ENCODE results near the gene ADAT3. TPM values are rescaled to one million over a fixed set of nuclear protein-coding genes. Genes with fewer than 3 reads are reported as not detected.
"Not testable (repeated sequence)": the region's sequence is repeated elsewhere in the genome, so short reads cannot be mapped to it uniquely, and the experiment has no call there.

Gene ADAT3
- total and polyA plus RNA-seq, 10 donors: 3.2 to 11.0 (median 8.2) TPM

GRCh38 chr19:1880611-1881392 is 24.4 kb upstream of the ADAT3 start:
- no peaks in the 10 kb centered on the region for H3K27me3 ChIP-seq (replicated peaks in 1 of 7)
- peaks cover 0 to 38% (median 17%) of the 10 kb centered on the region in 6 donors for H3K36me3 ChIP-seq
- no peak for DNase-seq
- H3K4me3 ChIP-seq: peak overlapping the region in 4 of 8 donors; percentile 15 to 88 (median 50)
- TF ChIP-seq POLR2AphosphoS5 (IDR thresholded peaks at IDR 0.05): peak in 1 of 3 donors; percentile 18
- TF ChIP-seq POLR2A (IDR thresholded peaks at IDR 0.05): no peak
- intact Hi-C loops (cut with DNase I; ENCODE audit: low total_unique reads): no loop called here
- peak overlapping the region in 7 of 8 donors; percentile 34 to 95 (median 93) for H3K27ac ChIP-seq
- H3K9me3 ChIP-seq: no peaks in the 10 kb centered on the region
- peaks cover 41 to 78% (median 59%) of the 10 kb centered on the region in 6 donors for H3K4me1 ChIP-seq
- 73 to 93% (median 79%) methylated on average over 16 to 35 of the region's 35 CpGs for WGBS, 5 donors

- WGBS, 5 donors: 56 to 79% (median 63%) methylated on average over 13 to 44 of the region's 44 CpGs; no CpG with 5 or more reads in 1 of the 5 donors
- H3K9me3 ChIP-seq; DNase-seq; H3K27me3 ChIP-seq (replicated peaks in 1 of 7); intact Hi-C loops (cut with DNase I; ENCODE audit: low total_unique reads): not testable (repeated sequence)
- Histone ChIP-seq H3K4me1 (peaks cover 37 to 79% (median 59%) of the 10 kb centered on the region in 6 donors), H3K27ac (peak overlapping the region in 7 of 8 donors; percentile 84 to 95 (median 93)), H3K4me3 (peak overlapping the region in 6 of 8 donors; percentile 22 to 96 (median 88)), H3K36me3 (peaks cover 0 to 38% (median 17%) of the 10 kb centered on the region in 6 donors)
- peak in 2 of 3 donors; percentile 23 to 37 for TF ChIP-seq POLR2AphosphoS5 (IDR thresholded peaks at IDR 0.05)
Measured at GRCh38 chr19:1881393-1882088, 23.7 kb upstream of the ADAT3 start.

DNA sequence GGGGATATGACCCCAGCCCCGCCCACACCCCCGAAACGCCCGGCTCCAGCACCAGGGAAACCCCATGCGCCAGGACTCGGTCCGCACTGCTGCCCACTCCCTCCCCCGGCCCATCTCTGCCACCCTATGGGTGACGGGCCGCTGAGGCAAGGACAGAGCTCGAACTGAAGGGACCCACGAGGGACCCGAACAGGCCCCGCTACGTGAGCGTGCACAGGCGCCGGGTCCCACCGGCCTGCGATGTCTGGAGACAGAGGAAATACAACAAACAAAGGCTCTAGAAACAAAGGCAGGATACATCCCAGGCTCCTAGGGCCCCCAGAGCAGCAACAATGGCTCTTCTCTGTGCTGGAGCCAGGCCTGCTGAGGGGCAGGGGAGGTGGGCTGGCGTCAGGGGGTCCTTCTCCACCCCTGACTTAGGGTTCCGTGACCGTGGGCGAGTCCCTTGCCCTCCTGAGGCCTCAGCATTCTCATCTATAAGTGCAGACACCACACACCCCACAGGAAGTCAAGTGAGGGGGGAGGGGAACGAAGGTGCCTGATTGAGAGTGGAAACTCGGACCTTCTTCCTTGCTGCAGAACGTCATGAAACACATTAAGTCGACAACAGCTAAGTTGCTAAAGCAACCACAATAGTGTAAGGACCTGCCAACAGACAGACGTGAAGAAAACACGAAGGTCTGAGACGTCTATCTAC is 23.0 kb upstream of the ADAT3 start:
- TF ChIP-seq POLR2AphosphoS5 (IDR thresholded peaks at IDR 0.05): peak; percentile 28 to 72 (median 57)
- TF ChIP-seq POLR2A (IDR thresholded peaks at IDR 0.05): no peak
- peak overlapping the region; percentile 79 to 95 (median 93) for H3K27ac ChIP-seq
- WGBS, 5 donors: 39 to 55% (median 53%) methylated on average over 22 to 31 of the region's 31 CpGs
- no peak for DNase-seq
- peaks cover 33 to 79% (median 58%) of the 10 kb centered on the region in 6 donors for H3K4me1 ChIP-seq
- no peaks in the 10 kb centered on the region for H3K9me3 ChIP-seq
- H3K4me3 ChIP-seq: peak overlapping the region in 7 of 8 donors; percentile 9 to 96 (median 88)
- intact Hi-C loops (cut with DNase I; ENCODE audit: low total_unique reads): no loop called here
- no peaks in the 10 kb centered on the region for H3K27me3 ChIP-seq (replicated peaks in 1 of 7)
- peaks cover 0 to 31% (median 17%) of the 10 kb centered on the region in 6 donors for H3K36me3 ChIP-seq

DNA sequence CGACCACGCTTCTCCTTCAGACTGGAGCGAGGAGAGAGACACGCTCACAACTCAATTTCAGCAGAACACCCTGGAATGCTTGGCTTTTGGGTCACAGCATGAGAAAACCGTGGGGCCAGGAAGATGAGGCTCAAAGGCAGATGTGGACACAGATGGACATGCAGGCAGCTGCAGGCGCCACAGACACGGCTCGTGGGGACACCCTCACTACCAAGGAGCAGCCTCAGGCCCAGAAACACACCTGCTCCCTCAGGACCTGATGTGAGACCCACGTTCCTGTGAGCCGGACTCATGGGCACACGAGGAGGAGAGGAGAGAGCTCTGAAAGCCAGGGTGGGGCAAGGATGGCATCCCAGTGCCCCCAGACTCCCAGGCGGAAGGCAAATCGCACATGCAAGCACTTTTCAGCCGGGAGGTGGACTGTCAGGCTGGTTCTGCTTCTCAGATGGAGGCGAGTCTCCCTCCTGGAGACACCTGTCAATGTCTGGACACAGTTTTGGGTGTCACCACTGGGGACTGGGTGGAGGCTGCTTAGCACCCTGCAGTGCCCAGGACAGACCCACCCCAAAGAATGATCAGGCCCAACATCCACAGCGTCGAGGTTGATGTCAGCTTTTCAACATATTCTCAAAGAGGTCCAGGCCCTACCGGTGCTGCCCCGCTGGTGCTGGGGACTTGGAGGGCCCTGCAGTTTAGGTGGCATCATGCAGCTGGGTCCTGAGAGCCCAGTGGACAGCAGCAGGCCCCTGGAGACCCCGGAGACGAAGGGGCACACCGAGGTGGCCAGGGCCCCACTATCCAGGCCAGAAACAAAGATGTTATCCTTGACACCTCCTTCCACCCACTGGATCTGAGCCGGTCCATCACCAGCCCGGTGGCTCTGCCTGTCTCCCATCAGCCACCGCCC is 22.2 kb upstream of the ADAT3 start:
- Histone ChIP-seq H3K9me3 (no peaks in the 10 kb centered on the region), H3K27me3 (replicated peaks in 1 of 7) (no peaks in the 10 kb centered on the region), H3K27ac (peak overlapping the region; percentile 79 to 95 (median 93)), H3K4me1 (peaks cover 33 to 80% (median 58%) of the 10 kb centered on the region in 6 donors), H3K4me3 (peak overlapping the region; percentile 68 to 96 (median 88)), H3K36me3 (peaks cover 0 to 29% (median 17%) of the 10 kb centered on the region in 6 donors)
- TF ChIP-seq POLR2AphosphoS5 (IDR thresholded peaks at IDR 0.05) (peak in 1 of 3 donors; percentile 18), POLR2A (IDR thresholded peaks at IDR 0.05) (no peak)
- TF ChIP-seq, protein P1, sequence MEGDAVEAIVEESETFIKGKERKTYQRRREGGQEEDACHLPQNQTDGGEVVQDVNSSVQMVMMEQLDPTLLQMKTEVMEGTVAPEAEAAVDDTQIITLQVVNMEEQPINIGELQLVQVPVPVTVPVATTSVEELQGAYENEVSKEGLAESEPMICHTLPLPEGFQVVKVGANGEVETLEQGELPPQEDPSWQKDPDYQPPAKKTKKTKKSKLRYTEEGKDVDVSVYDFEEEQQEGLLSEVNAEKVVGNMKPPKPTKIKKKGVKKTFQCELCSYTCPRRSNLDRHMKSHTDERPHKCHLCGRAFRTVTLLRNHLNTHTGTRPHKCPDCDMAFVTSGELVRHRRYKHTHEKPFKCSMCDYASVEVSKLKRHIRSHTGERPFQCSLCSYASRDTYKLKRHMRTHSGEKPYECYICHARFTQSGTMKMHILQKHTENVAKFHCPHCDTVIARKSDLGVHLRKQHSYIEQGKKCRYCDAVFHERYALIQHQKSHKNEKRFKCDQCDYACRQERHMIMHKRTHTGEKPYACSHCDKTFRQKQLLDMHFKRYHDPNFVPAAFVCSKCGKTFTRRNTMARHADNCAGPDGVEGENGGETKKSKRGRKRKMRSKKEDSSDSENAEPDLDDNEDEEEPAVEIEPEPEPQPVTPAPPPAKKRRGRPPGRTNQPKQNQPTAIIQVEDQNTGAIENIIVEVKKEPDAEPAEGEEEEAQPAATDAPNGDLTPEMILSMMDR (IDR thresholded peaks at IDR 0.05 in 8 of 11, conservative IDR thresholded peaks at IDR 0.05 in 3 of 11): no peak
- 59 to 66% (median 66%) methylated on average over 8 to 25 of the region's 25 CpGs for WGBS, 5 donors
- DNase-seq: no peak
- intact Hi-C loops (cut with DNase I; ENCODE audit: low total_unique reads): no loop called here

Data from spleen (tissue), 11 donors.